Central memory CD4-positive, alpha-beta T cell (primary cell): ENCODE data around the gene LY6G6C.

Experiments used
- DNase-seq: peaks from one replicate; pipeline ENCODE4 v3.0.0; 2022

The LY6G6C gene

DNA sequence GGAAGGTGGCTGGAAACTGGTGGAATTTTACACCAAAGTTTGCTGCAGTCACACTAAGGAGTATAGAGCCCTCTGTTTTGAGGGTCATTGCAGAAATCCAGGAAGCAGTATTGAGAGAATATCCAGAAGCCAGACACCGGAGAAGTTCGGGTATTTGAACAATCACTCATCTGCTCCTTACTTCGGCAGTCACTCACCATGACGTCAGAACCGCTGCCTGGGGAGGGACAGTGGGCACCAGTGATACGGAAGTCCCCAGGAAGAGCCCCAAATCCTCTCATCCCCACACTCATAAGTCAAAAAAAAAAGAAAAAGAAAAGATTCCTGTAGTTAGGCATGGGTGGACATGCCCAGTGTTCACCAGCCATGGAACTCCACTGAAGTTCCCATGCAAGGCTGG, 44.6 kb downstream of the LY6G6C start:
- no peak for DNase-seq

- DNase-seq: no peak
These were observed 45.1 kb downstream of the LY6G6C start for GRCh38 chr6:31676322-31676903.

- no peak for DNase-seq
These were observed 51.9 kb downstream of the LY6G6C start, which contains the start of gene LY6G5B for GRCh38 chr6:31669676-31670075. Gene LY6G5B, plus strand, starts transcription at chr6:31669976. Its CDS starts 975 bp downstream, at chr6:31670951.
